ENCODE results near the gene NGDN.
A peak's percentile ranks its signal among the peaks of the same experiment; 100 is the strongest.
"Not testable (repeated sequence)": the region's sequence is repeated elsewhere in the genome, so short reads cannot be mapped to it uniquely, and the experiment has no call there.

NGDN gene

GRCh38 chr14:23449314-23449713, 20.2 kb upstream of the NGDN start:
- Histone ChIP-seq H3K27ac (no peak overlapping the region), H3K36me3 (replicated peaks) (no peaks in the 10 kb centered on the region), H3K27me3 (replicated peaks) (no peaks in the 10 kb centered on the region), H3K4me3 (ENCODE audit: low read depth, low read length) (no peak overlapping the region)
- DNase-seq = no peak
- in situ Hi-C loops (cut with HindIII; ENCODE audit: low pct_ligation_motif_present, low sequenced_read_pairs) = no loop called here
- TF ChIP-seq CTCF (IDR thresholded peaks at IDR 0.05; ENCODE audit: low read depth, low read length, missing control alignments) = no peak

GRCh38 chr14:23450379-23450778, 19.1 kb upstream of the NGDN start:
- no peaks in the 10 kb centered on the region for H3K27me3 ChIP-seq (replicated peaks)
- no peak for TF ChIP-seq CTCF (IDR thresholded peaks at IDR 0.05; ENCODE audit: low read depth, low read length, missing control alignments)
- H3K36me3 ChIP-seq (replicated peaks) = no peaks in the 10 kb centered on the region
- H3K4me3 ChIP-seq (ENCODE audit: low read depth, low read length) = no peak overlapping the region
- DNase-seq = no peak
- no peak overlapping the region for H3K27ac ChIP-seq
- in situ Hi-C loops (cut with HindIII; ENCODE audit: low pct_ligation_motif_present, low sequenced_read_pairs) = no loop called here

- Histone ChIP-seq H3K4me3 (ENCODE audit: low read depth, low read length) (no peak overlapping the region), H3K36me3 (replicated peaks) (no peaks in the 10 kb centered on the region), H3K27me3 (replicated peaks) (no peaks in the 10 kb centered on the region), H3K27ac (no peak overlapping the region)
- no peak for DNase-seq
- in situ Hi-C loops (cut with HindIII; ENCODE audit: low pct_ligation_motif_present, low sequenced_read_pairs) = no loop called here
- no peak for TF ChIP-seq CTCF (IDR thresholded peaks at IDR 0.05; ENCODE audit: low read depth, low read length, missing control alignments)
Observed at GRCh38 chr14:23452237-23452636, 17.3 kb upstream of the NGDN start.

- no peaks in the 10 kb centered on the region for H3K27me3 ChIP-seq (replicated peaks)
Observed at GRCh38 chr14:23454445-23454856, 15.1 kb upstream of the NGDN start.

GRCh38 chr14:23456883-23457586, 12.5 kb upstream of the NGDN start:
- DNase-seq; H3K27me3 ChIP-seq (replicated peaks); H3K36me3 ChIP-seq (replicated peaks); H3K4me3 ChIP-seq (ENCODE audit: low read depth, low read length); H3K27ac ChIP-seq; in situ Hi-C loops (cut with HindIII; ENCODE audit: low pct_ligation_motif_present, low sequenced_read_pairs): not testable (repeated sequence)
- TF ChIP-seq CTCF (IDR thresholded peaks at IDR 0.05; ENCODE audit: low read depth, low read length, missing control alignments) = peak; percentile 40

More at GRCh38 chr14:23454445-23454856, 15.1 kb upstream of the NGDN start:
- in situ Hi-C loops (cut with HindIII; ENCODE audit: low pct_ligation_motif_present, low sequenced_read_pairs) = no loop called here
- Histone ChIP-seq H3K36me3 (replicated peaks) (no peaks in the 10 kb centered on the region), H3K27ac (no peak overlapping the region), H3K4me3 (ENCODE audit: low read depth, low read length) (no peak overlapping the region)
- TF ChIP-seq CTCF (IDR thresholded peaks at IDR 0.05; ENCODE audit: low read depth, low read length, missing control alignments) = no peak
- no peak for DNase-seq

Data from brain microvascular endothelial cell (primary cell).